ENCODE results near the gene RNPEPL1.

DNA sequence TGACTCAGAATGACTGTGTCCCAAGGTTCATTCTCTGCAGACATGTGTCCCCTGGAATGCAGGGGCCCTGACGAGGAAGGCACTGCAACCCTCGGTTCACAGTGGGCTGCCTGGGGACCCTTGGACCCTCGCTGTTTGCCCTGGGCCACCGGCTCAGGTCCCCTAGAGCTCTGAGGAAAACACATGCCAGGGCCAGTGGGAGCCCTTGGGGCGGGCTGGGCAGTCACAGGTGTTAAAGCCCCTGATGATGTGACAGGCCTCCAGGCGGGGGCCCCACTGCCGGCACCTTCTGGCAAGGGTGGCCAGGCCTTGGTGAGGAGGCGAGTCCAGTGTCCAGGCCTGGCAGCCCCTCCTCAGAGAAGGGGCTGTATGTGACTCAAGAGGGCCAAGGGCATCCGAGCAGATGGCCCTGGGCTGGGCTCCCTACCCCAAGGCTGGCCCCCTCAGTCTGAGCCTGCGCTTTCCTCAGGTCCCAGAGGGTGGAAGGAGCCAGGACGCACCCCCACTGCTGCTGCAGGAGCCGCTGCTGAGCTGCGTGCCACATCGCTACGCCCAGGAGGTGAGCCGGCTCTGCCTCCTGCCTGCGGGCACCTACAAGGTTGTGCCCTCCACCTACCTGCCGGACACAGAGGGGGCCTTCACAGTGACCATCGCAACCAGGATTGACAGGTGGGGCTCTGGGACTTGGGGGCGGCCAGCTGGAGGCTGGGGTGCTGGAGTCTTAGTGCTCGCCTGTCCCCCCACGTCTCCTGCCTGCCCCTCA is 29.3 kb downstream of the RNPEPL1 start:
- TF ChIP-seq ZNF384 (IDR thresholded peaks at IDR 0.05) (no peak), FOXA1 (IDR thresholded peaks at IDR 0.05) (no peak), TARDBP (IDR thresholded peaks at IDR 0.05) (no peak), BHLHE40 (IDR thresholded peaks at IDR 0.05; ENCODE audit: borderline replicate concordance) (no peak), FOXM1 (IDR thresholded peaks at IDR 0.05; ENCODE audit: borderline replicate concordance) (no peak), LEF1 (IDR thresholded peaks at IDR 0.05; ENCODE audit: borderline replicate concordance) (no peak), SP1 (IDR thresholded peaks at IDR 0.05) (no peak), SUZ12 (IDR thresholded peaks at IDR 0.05) (no peak), ELF4 (IDR thresholded peaks at IDR 0.05) (no peak), NFRKB (IDR thresholded peaks at IDR 0.05) (no peak), ARNT (IDR thresholded peaks at IDR 0.05) (no peak)
